HepG2 (cell line): ENCODE measurements around the gene ZNF83. TPM values are rescaled to one million over a fixed set of nuclear protein-coding genes. Genes with fewer than 3 reads are reported as not detected.
A peak's percentile ranks its signal among the peaks of the same experiment; 100 is the strongest.

Experiments used
- ATAC-seq: fragments of 200-7000 bp; cut with Tn5 transposase; 3 replicates; pipeline ENCODE4 v1.9.1; 2020; ENCODE audit warnings: mild to moderate bottlenecking, moderate library complexity
- Bru-seq: library from RNA; stranded (reverse); fragments of 400-500 nt; gene quantifications from one replicate; lab custom pipeline; 2021; lab: Mats Ljungman, UMichigan
- BruChase-seq, 2 experiments: library from RNA; stranded (reverse); fragments of 400-500 nt; gene quantifications; one replicate each; lab custom pipeline; 2021; lab: Mats Ljungman, UMichigan
- BruUV-seq: library from RNA; stranded (reverse); fragments of 400-500 nt; replicated peaks from 2 replicates; lab custom pipeline; 2021; lab: Mats Ljungman, UMichigan
- CTCF ChIA-PET: fragments of 300-600 bp; formaldehyde crosslinking; extraction: SDS; loops from one replicate; lab custom pipeline; 2021; ENCODE audit warnings: low total read pairs, inconsistent platforms, low intra/inter-chr PET ratio; lab: Yijun Ruan, JAX
- POLR2A ChIA-PET: fragments of 350-600 bp; sonication (Branson Sonifier 250); formaldehyde crosslinking; loops from one replicate; lab custom pipeline; 2020; ENCODE audit warnings: antibody characterized with exemption, inconsistent platforms; lab: Yijun Ruan, JAX
- DNase-seq: peaks from one replicate; pipeline ENCODE4 v3.0.0-alpha.2; 2015; ENCODE audit warnings: low spot score
- FAIRE-seq: peaks from 3 replicates; lab custom pipeline; 2011; peaks lifted over from hg19 to GRCh38; lab: Jason Lieb, UNC
- H2AFZ ChIP-seq: one replicate; pipeline ENCODE4 v1.6.1; 2011; ENCODE audit warnings: low read length, inconsistent platforms
- H3K27ac ChIP-seq: fragments of 300-600 bp; 3 replicates; pipeline ENCODE4 v1.8.0; 2011; ENCODE audit warnings: mixed run types, mild to moderate bottlenecking, mixed read lengths, low read length, inconsistent platforms; ENCODE audit not compliant: insufficient read depth; ENCODE audit errors: extremely low read length
- H3K27me3 ChIP-seq, 2 experiments: fragments of 200-600 bp in 1 of 2; 2 replicates in 1 of 2; 3 replicates in 1 of 2; pipeline versions ENCODE4 v1.6.0 to v1.8.0; 2011; ENCODE audit warnings: low read length in 2 of 2, mild to moderate bottlenecking in 2 of 2, moderate library complexity in 2 of 2, inconsistent platforms in 1 of 2; ENCODE audit not compliant: insufficient read depth in 2 of 2, control insufficient read depth in 1 of 2
- H3K36me3 ChIP-seq, 2 experiments: fragments of 200-600 bp in 1 of 2; replicated peaks in 1 of 2; 2 replicates in 1 of 2; 3 replicates in 1 of 2; pipeline versions ENCODE4 v1.5.1 to v1.8.0; 2011; ENCODE audit warnings: low read length in 2 of 2, inconsistent platforms in 1 of 2; ENCODE audit not compliant: insufficient read depth in 2 of 2, control insufficient read depth in 1 of 2
- H3K4me1 ChIP-seq: 2 replicates; pipeline ENCODE4 v1.5.1; 2012; ENCODE audit warnings: low read length, inconsistent platforms; ENCODE audit not compliant: insufficient read depth
- H3K4me2 ChIP-seq: 2 replicates; pipeline ENCODE4 v1.6.0; 2011; ENCODE audit warnings: low read depth, low read length, inconsistent platforms
- H3K4me3 ChIP-seq, 3 experiments: fragments of 200-600 bp in 1 of 3; sonication (generic), shearing (Covaris generic) in 1 of 3; replicated peaks in 1 of 3; 2 replicates each; pipeline ENCODE4 v1.5.1; 2011 to 2016; ENCODE audit warnings: low read length in 3 of 3, inconsistent platforms in 2 of 3, low read depth in 2 of 3, mild to moderate bottlenecking in 2 of 3, control low read depth in 1 of 3, mixed read lengths in 1 of 3; ENCODE audit not compliant: insufficient read depth in 1 of 3
- H3K79me2 ChIP-seq: one replicate; pipeline ENCODE4 v1.6.1; 2011; ENCODE audit warnings: low read length, inconsistent platforms; ENCODE audit not compliant: insufficient read depth
- H3K9ac ChIP-seq: 2 replicates; pipeline ENCODE4 v1.6.0; 2011; ENCODE audit warnings: mild to moderate bottlenecking, low read depth, low read length, inconsistent platforms; ENCODE audit not compliant: insufficient read depth
- H3K9me3 ChIP-seq: 2 replicates; pipeline ENCODE4 v1.5.1; 2012; ENCODE audit warnings: mild to moderate bottlenecking, low read length
- H4K20me1 ChIP-seq: 2 replicates; pipeline ENCODE4 v1.6.0; 2011; ENCODE audit warnings: inconsistent platforms, mild to moderate bottlenecking, low read length, moderate library complexity; ENCODE audit not compliant: insufficient read depth
- BRCA1 ChIP-seq: sonication (generic); formaldehyde crosslinking; IDR thresholded peaks from 2 replicates; pipeline ENCODE4 v1.4.0; 2020; ENCODE audit warnings: missing genetic modification reagents
- CHD2 ChIP-seq: IDR thresholded peaks from 2 replicates; pipeline ENCODE4 v1.6.1; 2011; ENCODE audit warnings: low read depth, low read length, improper control_type of control experiment
- GABPB1 ChIP-seq: IDR thresholded peaks from 2 replicates; pipeline ENCODE4 v1.6.1; 2016; ENCODE audit warnings: mild to moderate bottlenecking, missing genetic modification reagents, moderate library complexity, missing compliant biosample characterization
- GZF1 ChIP-seq: sonication (generic); formaldehyde crosslinking; IDR thresholded peaks from 2 replicates; pipeline ENCODE4 v1.5.1; 2020; ENCODE audit warnings: mild to moderate bottlenecking, missing genetic modification reagents
- HDAC1 ChIP-seq: sonication (generic); formaldehyde crosslinking; IDR thresholded peaks from 2 replicates; pipeline ENCODE4 v1.5.1; 2020; ENCODE audit warnings: mild to moderate bottlenecking, missing genetic modification reagents
- HNF4A ChIP-seq: sonication (generic); formaldehyde crosslinking; IDR thresholded peaks from 2 replicates; pipeline ENCODE4 v1.4.0; 2020; ENCODE audit warnings: missing genetic modification reagents
- HOXA5 ChIP-seq: sonication (generic); formaldehyde crosslinking; IDR thresholded peaks from 2 replicates; pipeline ENCODE4 v1.4.0; 2020; ENCODE audit warnings: missing genetic modification reagents
- NFE2L1 ChIP-seq: sonication (generic); formaldehyde crosslinking; IDR thresholded peaks from 2 replicates; pipeline ENCODE4 v1.4.0; 2020; ENCODE audit warnings: missing genetic modification reagents, mild to moderate bottlenecking, borderline replicate concordance
- PAWR ChIP-seq: sonication (generic); formaldehyde crosslinking; IDR thresholded peaks from 2 replicates; pipeline ENCODE4 v1.4.0; 2020; ENCODE audit warnings: missing genetic modification reagents, mild to moderate bottlenecking, borderline replicate concordance
- PHF21A ChIP-seq: sonication (generic); formaldehyde crosslinking; IDR thresholded peaks from 2 replicates; pipeline ENCODE4 v1.5.0; 2020; ENCODE audit warnings: mild to moderate bottlenecking, missing genetic modification reagents
- RBM39 ChIP-seq: fragments of 200-400 bp; formaldehyde crosslinking; IDR thresholded peaks from one replicate; pipeline ENCODE4 v1.6.1; 2018; ENCODE audit warnings: antibody characterized with exemption, mild to moderate bottlenecking, low read depth, low read length; ENCODE audit not compliant: poor library complexity, severe bottlenecking
- RFXAP ChIP-seq: sonication (generic); formaldehyde crosslinking; IDR thresholded peaks from 2 replicates; pipeline ENCODE4 v1.4.0; 2020; ENCODE audit warnings: missing genetic modification reagents, borderline replicate concordance
- ZBTB20 ChIP-seq: sonication (generic); formaldehyde crosslinking; IDR thresholded peaks from 2 replicates; pipeline ENCODE4 v1.8.1; 2023; ENCODE audit warnings: missing genetic modification reagents, low read depth, mild to moderate bottlenecking, borderline replicate concordance
- ZBTB8A ChIP-seq: sonication (generic); formaldehyde crosslinking; IDR thresholded peaks from 2 replicates; pipeline ENCODE4 v1.4.0; 2020; ENCODE audit warnings: mild to moderate bottlenecking, low read depth, missing genetic modification reagents, borderline replicate concordance
- ZNF350 ChIP-seq: sonication (generic); formaldehyde crosslinking; IDR thresholded peaks from 2 replicates; pipeline ENCODE4 v1.4.0; 2020; ENCODE audit warnings: mild to moderate bottlenecking, low read depth, missing genetic modification reagents, borderline replicate concordance
- ZNF451 ChIP-seq: sonication (generic); formaldehyde crosslinking; IDR thresholded peaks from 2 replicates; pipeline ENCODE4 v1.5.0; 2020; ENCODE audit warnings: mild to moderate bottlenecking, missing genetic modification reagents
- ZNF530 ChIP-seq: sonication (generic); formaldehyde crosslinking; IDR thresholded peaks from 2 replicates; pipeline ENCODE4 v1.5.0; 2020; ENCODE audit warnings: low read depth, mild to moderate bottlenecking, missing genetic modification reagents
- ZNF772 ChIP-seq: sonication (generic); formaldehyde crosslinking; IDR thresholded peaks from 2 replicates; pipeline ENCODE4 v1.5.0; 2020; ENCODE audit warnings: mild to moderate bottlenecking, missing genetic modification reagents
- WGBS: methylation state at CpG from one replicate; pipeline ENCODE4 v1.1.6; 2017; ENCODE audit warnings: low lambda C conversion rate; 5-methylcytosine and 5-hydroxymethylcytosine counted together
- in situ Hi-C: cut with HindIII; loops from 2 replicates; pipeline ENCODE4 v1.10.0; 2017; ENCODE audit warnings: low pct_unique_long_range_greater_than_20kb; ENCODE audit not compliant: extremely low pct_ligation_motif_present
- intact Hi-C: fragments of 100-400 bp; cut with micrococcal nuclease; formaldehyde crosslinking; loops from one replicate; pipeline ENCODE4 v1.10.0; 2022; ENCODE audit not compliant: unreplicated experiment
- long read RNA-seq, 2 experiments: library from RNA in 1 of 2; library from polyadenylated mRNA in 1 of 2; stranded (forward) in 1 of 2; unstranded in 1 of 2; transcript quantifications; one replicate each; pipeline ENCODE4 v2.0.0, GENCODE V29; 2019 to 2022
- polyA minus RNA-seq, 3 experiments: library from RNA; depleted of rRNA, polyadenylated mRNA; stranded (reverse); fragments of >200 nt; gene quantifications; 2 replicates each; pipeline ENCODE4 v1.2.3, GENCODE V29; 2011; ENCODE audit warnings: low replicate concordance in 1 of 3
- polyA plus RNA-seq, 8 experiments: library from polyadenylated mRNA; depleted of rRNA in 3 of 8; stranded (reverse) in 7 of 8; unstranded in 1 of 8; fragments of >200 nt; fragmentation: Illumina TruSeq in 4 of 8; extraction: Trizol in 4 of 8; gene quantifications; 2 replicates each; pipeline versions ENCODE4 v1.2.1 to v1.2.3, GENCODE V29; 2011 to 2016; ENCODE audit warnings: low read depth in 4 of 8, missing spikeins in 1 of 8, mixed read lengths in 1 of 8; ENCODE audit not compliant: insufficient read depth in 1 of 8
- total RNA-seq, 5 experiments: library from RNA; depleted of rRNA; stranded (reverse); fragments of >200 nt; fragmentation: Illumina TruSeq; extraction: Trizol; gene quantifications; 2 replicates each; pipeline ENCODE4 v1.2.3, GENCODE V29; 2016; ENCODE audit warnings: low read depth in 1 of 5
- TF ChIP-seq, protein P1 (sequence below): sonication (generic); formaldehyde crosslinking; IDR thresholded peaks from 2 replicates; pipeline ENCODE4 v1.5.0; 2020; ENCODE audit warnings: missing genetic modification reagents, mild to moderate bottlenecking, borderline replicate concordance

The ZNF83 gene
- 20.4 and 22.6 TPM in 2 replicates for total RNA-seq (2016; rRNA removed; fragmentation: Illumina TruSeq; extraction: Trizol)
- total RNA-seq (2016; cell fraction: cytosol; rRNA removed; fragmentation: Illumina TruSeq; extraction: Trizol; ENCODE audit: low read depth), result 4.3 and 4.8 TPM in 2 replicates
- total RNA-seq (2016; cell fraction: insoluble cytoplasmic fraction; rRNA removed; fragmentation: Illumina TruSeq; extraction: Trizol), result 20.9 and 22.4 TPM in 2 replicates
- 9.3 and 10.7 TPM in 2 replicates for total RNA-seq (2016; cell fraction: membrane; rRNA removed; fragmentation: Illumina TruSeq; extraction: Trizol)
- 25.6 and 27.8 TPM in 2 replicates for total RNA-seq (2016; cell fraction: nucleus; rRNA removed; fragmentation: Illumina TruSeq; extraction: Trizol)
- polyA plus RNA-seq (2011; rRNA removed), result 44.5 and 50.9 TPM in 2 replicates
- 8.0 and 11.6 TPM in 2 replicates for polyA plus RNA-seq (2011; cell fraction: cytosol; rRNA removed)
- polyA plus RNA-seq (2011; cell fraction: nucleus; rRNA removed), result 97.9 and 148 TPM in 2 replicates
- polyA plus RNA-seq (2012), result 26.3 and 27.9 TPM in 2 replicates
- 2.3 and 2.4 TPM in 2 replicates for polyA plus RNA-seq (2016; cell fraction: cytosol; fragmentation: Illumina TruSeq; extraction: Trizol; ENCODE audit: low read depth)
- polyA plus RNA-seq (2016; cell fraction: insoluble cytoplasmic fraction; fragmentation: Illumina TruSeq; extraction: Trizol; ENCODE audit: low read depth), result 9.9 and 12.3 TPM in 2 replicates
- 3.5 and 3.6 TPM in 2 replicates for polyA plus RNA-seq (2016; cell fraction: membrane; fragmentation: Illumina TruSeq; extraction: Trizol; ENCODE audit: low read depth)
- polyA plus RNA-seq (2016; cell fraction: nucleus; fragmentation: Illumina TruSeq; extraction: Trizol; ENCODE audit: insufficient read depth, low read depth), result 47.1 and 50.1 TPM in 2 replicates
- polyA minus RNA-seq (2011; rRNA and poly(A)+ RNA removed; ENCODE audit: low replicate concordance), result 14.7 and 15.8 TPM in 2 replicates
- polyA minus RNA-seq (2011; cell fraction: cytosol; rRNA and poly(A)+ RNA removed), result 10.5 and 14.5 TPM in 2 replicates
- 101 and 177 TPM in 2 replicates for polyA minus RNA-seq (2011; cell fraction: nucleus; rRNA and poly(A)+ RNA removed)
- Bru-seq, nascent RNA, result percentile 60 among the genes with signal in this experiment
- BruChase-seq, experiment 1, labeled RNA remaining after a 6-hour chase, result percentile 65 among the genes with signal in this experiment
- percentile 65 among the genes with signal in this experiment for BruChase-seq, experiment 2, labeled RNA remaining after a 2-hour chase
- long read RNA-seq, experiment 1, partial matches to known transcripts, result 1 of 7 reads
- long read RNA-seq, experiment 1, other reads (novel, unspliced or antisense), result 1 of 7 reads
- long read RNA-seq, experiment 2, partial matches to known transcripts, result 1 of 14 reads
- long read RNA-seq, experiment 2, other reads (novel, unspliced or antisense), result 5 of 14 reads

DNA sequence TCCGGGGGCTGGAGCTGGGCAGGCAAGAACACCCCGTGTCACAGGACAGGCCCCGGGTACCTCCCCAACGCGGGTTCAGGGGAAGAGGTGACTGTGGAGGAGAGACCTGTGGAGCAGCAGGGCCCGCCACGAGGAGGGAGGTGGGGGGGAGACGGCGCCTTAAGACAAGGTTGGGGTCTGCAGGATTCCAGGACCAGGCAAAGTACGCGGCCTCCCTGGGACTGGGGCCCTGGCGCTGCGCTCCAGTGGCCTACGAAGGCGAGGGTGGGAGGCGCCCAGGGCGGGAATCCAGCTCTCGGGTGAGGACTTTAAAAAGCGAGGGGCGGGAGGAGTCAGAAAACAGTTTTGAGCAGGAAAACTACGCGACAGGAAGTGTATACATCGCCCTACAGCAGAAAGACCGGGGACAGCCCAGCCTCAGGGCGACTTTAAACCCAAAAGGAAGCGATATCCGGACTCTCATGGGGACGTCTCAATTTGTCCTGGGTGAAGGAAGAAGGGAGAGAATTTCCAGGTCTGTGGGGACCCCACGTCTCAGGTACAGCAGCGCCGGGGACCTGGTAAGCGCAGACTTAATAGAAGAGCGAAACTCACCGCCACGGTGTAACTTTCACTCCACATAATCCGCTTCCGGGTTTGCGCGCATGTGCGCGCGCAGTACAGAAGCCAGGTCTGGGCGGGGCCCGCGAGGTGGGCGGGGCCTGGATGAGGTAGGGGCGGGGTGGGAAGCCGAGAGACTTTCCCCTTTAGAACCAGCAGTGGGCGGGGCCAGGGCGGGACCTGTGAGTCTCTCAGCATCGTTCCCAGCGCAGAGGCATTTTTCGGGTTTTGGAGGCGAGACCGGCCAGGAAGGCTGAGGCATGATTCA, at the start of gene ZNF83:
TSS of gene ZNF83 (minus strand) at position 638 of the 868 bp plus-strand sequence.
- DNase-seq (peak; percentile 76), ATAC-seq (peak; percentile 89), FAIRE-seq (no peak)
- ChIA-PET CTCF (no interaction called here), POLR2A (no interaction called here)
- intact Hi-C loops (no loop called here), in situ Hi-C loops (no loop called here)
- Histone ChIP-seq H3K4me2 (peak within 1 kb of the TSS; percentile 75), H3K9me3 (peaks cover 10% of the 10 kb centered on the region), H3K79me2 (no peaks in the 10 kb centered on the region), H3K9ac (peak within 1 kb of the TSS; percentile 77), H3K36me3 (no peaks in the 10 kb centered on the region), H3K4me3 (peak within 1 kb of the TSS; percentile 72 to 78 (median 75)), H3K27ac (peak within 1 kb of the TSS; percentile 78), H4K20me1 (no peaks in the 10 kb centered on the region), H2AFZ (no peak within 1 kb of the TSS), H3K4me1 (peaks cover 12% of the 10 kb centered on the region; the same call in 1 of the 2 replicates), H3K27me3 (no peaks in the 10 kb centered on the region)
- WGBS, result 17% methylated on average over 30 of the region's 55 CpGs
- TSS peak; percentile 76 for BruUV-seq
- no peak for TF ChIP-seq ZNF530 (CRISPR knock-in tag)
- no peak for TF ChIP-seq PAWR
- TF ChIP-seq, protein P1, sequence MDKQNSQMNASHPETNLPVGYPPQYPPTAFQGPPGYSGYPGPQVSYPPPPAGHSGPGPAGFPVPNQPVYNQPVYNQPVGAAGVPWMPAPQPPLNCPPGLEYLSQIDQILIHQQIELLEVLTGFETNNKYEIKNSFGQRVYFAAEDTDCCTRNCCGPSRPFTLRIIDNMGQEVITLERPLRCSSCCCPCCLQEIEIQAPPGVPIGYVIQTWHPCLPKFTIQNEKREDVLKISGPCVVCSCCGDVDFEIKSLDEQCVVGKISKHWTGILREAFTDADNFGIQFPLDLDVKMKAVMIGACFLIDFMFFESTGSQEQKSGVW (CRISPR knock-in tag), result no peak
- 0 out of 2 replicates have a peak, but pooled peaks have one; percentile 47 for TF ChIP-seq HOXA5
- no peak for TF ChIP-seq RFXAP (CRISPR knock-in tag)
- TF ChIP-seq ZNF350 (CRISPR knock-in tag), result 0 out of 2 replicates have a peak, but pooled peaks have one; percentile 52
- no peak for TF ChIP-seq BRCA1 (CRISPR knock-in tag)
- TF ChIP-seq CHD2, result no peak
- no peak for TF ChIP-seq ZBTB20 (CRISPR knock-in tag)
- TF ChIP-seq GABPB1 (CRISPR knock-in tag), result peak; percentile 53
- TF ChIP-seq HNF4A, result no peak
- TF ChIP-seq HDAC1, result no peak
- TF ChIP-seq PHF21A (CRISPR knock-in tag), result no peak
- no peak for TF ChIP-seq GZF1 (CRISPR knock-in tag)
- no peak for TF ChIP-seq ZBTB8A (CRISPR knock-in tag)
- TF ChIP-seq ZNF451 (CRISPR knock-in tag), result no peak
- TF ChIP-seq ZNF772 (CRISPR knock-in tag), result no peak
- no peak for TF ChIP-seq NFE2L1 (CRISPR knock-in tag)
- TF ChIP-seq RBM39, result no peak
